ENCODE measurements around the gene PLXNA2. TPM values are rescaled to one million over a fixed set of nuclear protein-coding genes. Genes with fewer than 3 reads are reported as not detected.

The PLXNA2 gene
- total RNA-seq, 4 donors from 2014 or later = 26.9 to 54.0 (median 46.1) TPM

DNA sequence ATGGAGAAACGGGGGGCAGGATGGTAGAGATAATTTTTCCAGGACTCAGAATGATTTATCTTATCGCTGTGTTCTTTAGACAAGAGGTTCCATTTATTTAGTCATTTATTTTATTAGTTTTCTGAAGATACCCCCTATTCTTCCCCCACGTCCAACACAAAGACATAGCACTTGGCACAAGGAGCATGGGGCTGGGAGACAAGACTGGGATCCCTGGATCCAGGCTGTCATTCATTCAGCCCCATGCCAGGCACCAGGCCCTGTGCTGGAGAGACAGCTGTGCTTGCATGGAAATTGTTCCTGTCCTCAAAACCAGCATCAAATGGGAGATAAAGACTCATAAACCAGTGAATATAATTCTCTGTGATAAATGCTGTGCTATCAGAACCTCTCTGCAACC lies 27.1 kb upstream of the PLXNA2 start:
- Histone ChIP-seq H3K27me3 (peaks cover 0 to 70% (median 0%) of the 10 kb centered on the region in 4 donors), H3K27ac (no peak overlapping the region), H3K4me3 (no peak overlapping the region), H3K36me3 (no peaks in the 10 kb centered on the region), H3K9me3 (no peaks in the 10 kb centered on the region), H3K4me1 (no peaks in the 10 kb centered on the region)
- intact Hi-C loops (cut with DNase I) = no loop called here
- TF ChIP-seq CTCF (IDR thresholded peaks at IDR 0.05) (no peak), POLR2A (IDR thresholded peaks at IDR 0.05) (no peak)
- DNase-seq = no peak
- WGBS, 2 donors = 63% methylated on average over 3 of the region's 3 CpGs

GRCh38 chr1:208270651-208271141 lies 26.5 kb upstream of the PLXNA2 start:
- H3K4me3 ChIP-seq = no peak overlapping the region

DNA sequence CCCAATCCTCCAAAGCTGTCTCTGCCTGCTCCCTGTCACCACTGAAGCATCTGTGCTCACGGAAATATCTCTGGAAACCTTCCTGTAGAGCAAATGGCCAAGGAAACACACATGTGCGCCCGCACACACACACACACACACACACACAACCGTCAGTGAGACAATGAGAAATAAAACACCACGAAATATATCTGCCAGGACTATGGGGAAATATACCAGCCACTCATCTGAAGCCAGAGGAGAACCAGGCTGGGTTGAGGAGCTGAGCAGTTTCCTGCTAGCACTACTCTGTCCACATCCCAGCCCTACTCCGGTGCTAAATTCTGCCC lies 25.1 kb upstream of the PLXNA2 start:
- no peak overlapping the region for H3K4me3 ChIP-seq
- intact Hi-C loops (cut with DNase I) = no loop called here
- no peak for DNase-seq
- no peaks in the 10 kb centered on the region for H3K9me3 ChIP-seq
- TF ChIP-seq POLR2A (IDR thresholded peaks at IDR 0.05) (no peak), CTCF (IDR thresholded peaks at IDR 0.05) (no peak)
- no peaks in the 10 kb centered on the region for H3K36me3 ChIP-seq
- 41 to 51% methylated on average over 5 of the region's 6 CpGs for WGBS, 2 donors
- no peak overlapping the region for H3K27ac ChIP-seq
- peaks cover 0 to 65% (median 0%) of the 10 kb centered on the region in 4 donors for H3K27me3 ChIP-seq
- no peaks in the 10 kb centered on the region for H3K4me1 ChIP-seq

More at GRCh38 chr1:208270651-208271141, 26.5 kb upstream of the PLXNA2 start:
- WGBS, 2 donors = 56 to 86% methylated on average over 2 of the region's 2 CpGs
- DNase-seq = no peak
- intact Hi-C loops (cut with DNase I) = no loop called here
- TF ChIP-seq POLR2A (IDR thresholded peaks at IDR 0.05) (no peak), CTCF (IDR thresholded peaks at IDR 0.05) (no peak)
- no peaks in the 10 kb centered on the region for H3K9me3 ChIP-seq
- no peaks in the 10 kb centered on the region for H3K4me1 ChIP-seq
- peaks cover 0 to 72% (median 0%) of the 10 kb centered on the region in 4 donors for H3K27me3 ChIP-seq
- H3K36me3 ChIP-seq = no peaks in the 10 kb centered on the region
- H3K27ac ChIP-seq = no peak overlapping the region

DNA sequence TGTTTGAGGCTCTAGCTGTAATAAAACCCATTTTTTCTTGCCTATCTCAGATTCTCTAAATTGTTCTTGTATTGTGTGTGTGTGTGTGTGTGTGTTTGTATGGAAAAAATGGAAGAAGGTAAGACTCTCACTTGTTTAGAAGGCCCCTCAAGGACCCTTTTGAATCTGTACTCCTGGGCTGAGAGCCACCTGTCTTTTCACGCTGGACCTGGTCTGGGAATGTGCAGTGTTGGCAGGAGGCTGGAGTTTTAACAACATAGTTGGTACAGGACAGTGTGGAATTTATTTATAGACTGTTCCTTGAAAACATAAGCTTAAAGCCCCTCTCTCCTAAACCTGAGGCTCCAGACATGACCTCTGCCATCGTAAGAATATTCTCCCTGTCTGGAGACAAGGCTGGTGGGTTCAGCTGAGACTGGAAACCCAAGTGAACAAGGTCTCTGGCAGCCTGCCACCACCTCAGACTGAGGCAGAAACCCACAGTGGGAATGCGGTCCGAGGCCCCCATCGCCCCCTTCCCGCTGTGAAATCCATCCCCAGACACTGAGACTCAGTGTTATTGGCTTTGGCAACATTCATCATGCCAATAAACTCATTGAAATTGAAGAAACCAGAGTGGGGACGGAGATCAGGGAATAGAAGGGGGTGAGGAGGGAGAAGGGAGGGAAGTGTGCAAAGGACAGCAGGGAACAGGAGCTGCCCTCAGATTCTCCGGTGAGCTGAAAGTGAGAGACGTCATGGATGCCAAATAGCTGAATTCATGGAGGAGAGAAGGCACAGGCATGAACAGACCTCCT lies 24.6 kb upstream of the PLXNA2 start:
- DNase-seq = no peak
- H3K27ac ChIP-seq = no peak overlapping the region
- no peaks in the 10 kb centered on the region for H3K36me3 ChIP-seq
- intact Hi-C loops (cut with DNase I) = no loop called here
- 57 to 76% methylated on average over 4 to 9 of the region's 9 CpGs for WGBS, 2 donors
- H3K27me3 ChIP-seq = peaks cover 0 to 65% (median 0%) of the 10 kb centered on the region in 4 donors
- no peak overlapping the region for H3K4me3 ChIP-seq
- no peaks in the 10 kb centered on the region for H3K4me1 ChIP-seq
- H3K9me3 ChIP-seq = no peaks in the 10 kb centered on the region
- TF ChIP-seq POLR2A (IDR thresholded peaks at IDR 0.05) (no peak), CTCF (IDR thresholded peaks at IDR 0.05) (no peak)

DNA sequence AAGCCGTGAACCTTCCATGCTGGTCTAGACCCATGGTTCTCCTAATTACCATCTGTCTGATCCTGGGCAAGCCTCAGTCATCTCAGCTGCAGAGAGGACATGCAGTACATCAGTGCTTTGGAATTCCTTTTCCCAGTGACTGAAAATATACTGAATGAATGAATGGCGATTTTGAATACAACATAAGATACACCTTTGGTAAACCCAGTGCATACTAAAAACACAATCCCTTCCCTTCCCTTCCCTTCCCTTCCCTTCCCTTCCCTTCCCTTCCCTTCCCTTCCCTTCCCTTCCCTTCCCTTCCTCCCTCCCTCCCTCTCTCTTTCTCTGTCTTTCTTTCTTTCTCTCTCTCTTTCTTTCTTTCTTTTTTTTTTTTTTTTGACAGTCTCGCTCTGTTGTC lies 21.3 kb upstream of the PLXNA2 start:
- TF ChIP-seq POLR2A (IDR thresholded peaks at IDR 0.05) (no peak), CTCF (IDR thresholded peaks at IDR 0.05) (no peak)
- Histone ChIP-seq H3K36me3 (no peaks in the 10 kb centered on the region), H3K27ac (no peak overlapping the region), H3K27me3 (peaks cover 0 to 47% (median 0%) of the 10 kb centered on the region in 4 donors), H3K4me1 (no peaks in the 10 kb centered on the region), H3K4me3 (no peak overlapping the region), H3K9me3 (no peaks in the 10 kb centered on the region)
- intact Hi-C loops (cut with DNase I) = no loop called here
- DNase-seq = no peak
- WGBS, 2 donors = 90 to 92% methylated on average over 3 of the region's 3 CpGs

Measured in esophagus squamous epithelium (tissue), 5 donors.